ENCODE results near the gene GRAP2.
"Not testable (repeated sequence)": the region's sequence is repeated elsewhere in the genome, so short reads cannot be mapped to it uniquely, and the experiment has no call there.

Gene GRAP2

DNA sequence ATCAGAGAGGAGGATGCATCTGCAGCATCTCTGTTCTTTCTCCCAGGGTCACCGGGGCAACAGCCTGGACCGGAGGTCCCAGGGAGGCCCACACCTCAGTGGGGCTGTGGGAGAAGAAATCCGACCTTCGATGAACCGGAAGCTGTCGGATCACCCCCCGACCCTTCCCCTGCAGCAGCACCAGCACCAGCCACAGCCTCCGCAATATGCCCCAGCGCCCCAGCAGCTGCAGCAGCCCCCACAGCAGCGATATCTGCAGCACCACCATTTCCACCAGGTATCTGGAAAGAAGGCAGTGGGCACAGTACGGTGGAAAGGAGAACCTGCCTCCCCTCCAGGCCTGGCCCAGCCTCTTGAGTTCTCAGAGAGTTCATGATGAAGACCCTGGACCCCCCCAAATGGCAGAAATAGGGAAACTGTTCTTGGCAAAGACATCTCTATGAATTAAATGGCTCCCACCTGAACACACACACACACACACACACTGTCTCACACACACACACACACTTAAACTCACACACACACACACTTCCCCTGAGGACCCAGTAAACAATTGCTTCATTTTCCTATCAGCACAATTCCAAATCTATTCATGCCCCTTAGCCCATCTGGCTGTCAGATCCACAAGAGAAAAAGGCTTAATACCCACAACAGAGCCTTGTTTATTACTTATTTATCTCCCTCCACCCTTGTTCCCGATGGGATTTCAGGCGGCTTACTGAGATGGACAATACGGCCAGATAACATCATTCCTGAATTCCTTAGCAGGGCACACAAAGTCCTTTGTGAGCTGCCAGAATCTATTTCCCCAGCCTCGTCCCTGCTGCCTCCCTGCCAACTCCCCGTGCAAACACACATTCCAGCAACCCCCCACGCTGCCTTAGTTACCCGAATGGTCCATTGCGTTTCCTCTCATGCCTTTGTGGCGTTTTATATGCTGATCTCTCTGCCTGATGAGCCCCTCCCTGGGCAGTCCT is 67.4 kb downstream of the GRAP2 start:
- DNase-seq = no peak

DNA sequence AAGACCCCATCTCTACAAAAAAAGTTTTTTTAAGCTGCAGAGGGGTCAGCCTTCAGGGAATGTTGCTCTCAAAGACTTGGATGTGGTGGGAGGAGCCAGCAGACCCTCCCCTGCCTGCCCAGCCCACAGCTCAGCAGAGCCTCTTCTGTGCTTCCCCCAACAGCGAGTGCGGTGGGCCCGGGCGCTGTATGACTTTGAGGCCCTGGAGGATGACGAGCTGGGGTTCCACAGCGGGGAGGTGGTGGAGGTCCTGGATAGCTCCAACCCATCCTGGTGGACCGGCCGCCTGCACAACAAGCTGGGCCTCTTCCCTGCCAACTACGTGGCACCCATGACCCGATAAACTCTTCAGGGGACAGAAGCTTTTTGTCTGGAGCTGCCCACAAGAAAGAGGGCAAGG is 69.9 kb downstream of the GRAP2 start:
- DNase-seq = no peak

DNA sequence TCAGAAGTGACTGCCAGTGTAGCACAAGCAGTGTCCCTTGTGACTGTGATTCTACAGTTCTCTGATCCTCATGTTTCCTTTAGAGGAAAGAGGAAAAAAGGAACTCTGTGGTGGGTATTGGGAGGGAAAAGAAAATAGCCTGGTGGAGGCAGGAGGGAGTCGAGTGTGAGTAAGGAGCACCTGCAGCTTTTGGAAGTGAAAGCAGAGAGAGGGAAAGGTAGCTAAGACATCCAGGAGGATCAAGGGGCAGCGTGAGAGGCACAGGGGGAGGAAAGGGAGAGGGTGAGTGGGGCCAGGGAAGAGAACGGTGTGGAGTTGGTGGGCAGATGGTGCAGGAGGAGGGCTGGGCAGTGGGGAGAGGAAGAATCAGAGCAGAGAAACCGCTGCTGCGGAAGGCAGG is 71.8 kb downstream of the GRAP2 start:
- DNase-seq = no peak

DNA sequence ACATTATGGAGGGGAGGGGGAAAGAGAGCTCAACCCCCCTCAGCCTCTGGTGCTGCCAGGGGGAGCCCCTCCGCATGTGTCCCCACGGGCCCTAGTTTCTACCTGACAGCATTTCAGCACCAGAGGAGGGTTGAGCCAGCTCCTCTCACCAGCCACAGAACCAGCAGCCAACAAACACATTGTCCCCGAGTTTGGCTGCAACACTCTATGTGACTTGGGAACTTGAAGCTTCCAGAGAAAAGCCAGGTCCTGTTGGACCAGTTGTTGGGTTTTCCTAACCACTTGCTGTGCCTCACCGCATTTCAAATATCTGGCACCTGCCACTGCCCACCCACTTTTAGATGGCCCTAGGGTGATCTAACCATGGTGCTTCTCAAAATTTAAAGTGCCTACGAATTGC is 72.8 kb downstream of the GRAP2 start:
- DNase-seq = no peak

DNA sequence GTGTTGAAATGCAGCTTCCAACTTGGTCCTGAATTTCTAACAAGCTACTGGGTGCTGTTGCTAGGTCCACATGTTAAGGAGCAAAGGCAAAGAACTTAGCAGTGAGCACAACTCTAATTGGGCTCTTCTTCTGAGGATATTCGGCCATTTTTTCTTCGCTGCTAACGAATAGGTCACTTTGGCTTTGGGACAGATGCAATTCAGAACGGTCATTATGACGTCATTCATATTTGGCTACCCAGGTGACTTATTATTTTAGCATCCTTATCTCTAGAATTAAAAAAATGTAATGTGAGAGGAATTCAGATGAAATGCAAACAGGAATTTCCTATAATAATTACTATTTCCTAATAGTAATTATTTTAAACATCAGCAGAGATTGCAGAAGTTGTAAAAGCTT is 73.2 kb downstream of the GRAP2 start:
- no peak for DNase-seq

DNA sequence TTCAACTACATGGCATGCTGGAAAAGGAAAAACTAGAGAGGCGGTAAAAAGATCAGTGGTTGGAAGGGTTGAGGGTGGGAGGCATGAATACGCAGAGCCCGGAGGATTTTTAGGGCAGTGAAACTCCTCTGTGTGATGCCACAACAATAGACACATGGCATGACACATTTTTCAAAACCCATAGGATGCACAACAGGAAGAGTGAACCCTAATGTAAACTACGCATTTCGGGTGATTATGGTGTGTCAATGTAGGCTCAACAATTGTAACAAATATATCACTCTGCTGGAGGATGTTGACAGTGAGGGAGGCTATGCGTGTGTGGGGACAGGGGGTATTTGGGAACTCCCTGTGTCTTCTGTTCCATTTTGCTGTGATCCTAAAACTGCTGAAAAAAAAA is 78.2 kb downstream of the GRAP2 start:
- DNase-seq = no peak

DNA sequence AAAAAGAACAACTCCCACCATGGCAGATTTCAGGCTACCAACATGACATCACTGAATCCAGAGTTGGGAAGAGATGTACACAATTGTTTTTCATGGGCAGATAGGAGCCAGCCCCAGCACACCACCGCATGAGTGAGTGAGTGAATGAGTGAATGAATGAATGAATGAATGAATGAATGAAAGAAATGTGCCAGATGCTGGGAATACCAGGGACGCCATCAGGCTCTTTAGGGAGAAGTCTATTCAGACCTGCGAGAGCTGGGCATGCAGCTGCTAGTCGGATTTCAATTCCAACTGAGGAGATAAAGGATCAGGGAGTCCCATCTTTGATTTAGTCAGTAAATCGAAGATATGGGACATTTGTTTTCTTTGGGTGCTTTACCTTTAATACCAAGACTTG is 78.6 kb downstream of the GRAP2 start:
- DNase-seq = no peak

DNA sequence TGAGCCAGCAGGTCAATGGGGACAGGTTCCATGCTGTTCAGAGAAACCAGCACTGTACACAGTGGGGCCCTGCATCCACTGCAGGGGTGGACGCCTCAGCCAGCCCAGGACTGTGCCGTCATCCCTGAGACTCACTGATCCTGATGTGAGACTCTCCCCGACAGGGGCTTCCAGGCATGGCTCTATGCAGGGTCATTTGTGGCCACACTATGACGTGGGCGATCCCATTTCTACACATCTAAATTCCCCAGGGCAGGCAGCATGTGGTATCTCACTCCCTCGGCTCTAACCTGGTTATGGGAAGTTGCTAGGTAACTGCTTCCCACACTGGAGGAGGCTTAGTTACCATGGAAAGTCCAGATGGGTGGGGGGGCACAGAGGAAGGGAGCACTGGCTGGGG is 79.7 kb downstream of the GRAP2 start:
- DNase-seq = no peak

DNA sequence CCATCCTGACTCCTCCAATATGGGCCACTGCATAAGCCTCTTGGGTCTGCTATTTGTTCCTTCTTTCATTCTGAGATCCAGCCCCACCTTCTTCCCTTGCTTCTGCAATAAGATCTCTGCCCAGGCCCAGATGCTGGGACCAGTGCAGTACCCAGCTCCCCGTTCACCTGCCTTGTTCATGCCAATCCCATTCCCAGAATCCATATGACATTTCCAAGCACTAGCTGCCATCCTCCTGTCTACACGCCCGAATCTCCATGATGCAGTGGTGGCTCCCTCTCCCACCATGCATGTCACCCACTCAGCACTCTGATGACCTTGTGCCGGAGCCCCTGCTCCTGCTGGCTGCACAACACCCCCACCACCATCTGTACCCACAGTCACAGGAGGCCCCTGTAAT is 82.5 kb downstream of the GRAP2 start:
- no peak for DNase-seq

DNA sequence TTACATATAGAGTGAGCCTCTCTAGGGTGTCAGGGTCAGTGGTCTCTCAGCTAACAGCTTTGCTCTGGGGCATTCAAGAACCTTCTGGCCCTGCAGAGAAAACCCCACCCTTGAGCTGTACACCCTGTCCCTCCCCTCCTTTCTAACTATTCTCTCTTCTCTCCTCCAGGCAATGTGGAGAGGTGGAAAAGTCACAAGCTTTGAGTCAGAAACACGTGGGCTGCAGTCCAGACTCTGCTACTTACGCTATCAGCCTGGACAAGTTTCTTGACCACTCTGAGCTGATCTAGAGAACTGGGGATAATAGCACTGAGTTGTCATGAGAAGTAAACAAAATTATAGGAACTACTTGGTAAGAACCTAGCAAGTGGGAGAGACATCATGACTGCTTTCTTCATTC is 83.1 kb downstream of the GRAP2 start:
- DNase-seq = no peak

DNA sequence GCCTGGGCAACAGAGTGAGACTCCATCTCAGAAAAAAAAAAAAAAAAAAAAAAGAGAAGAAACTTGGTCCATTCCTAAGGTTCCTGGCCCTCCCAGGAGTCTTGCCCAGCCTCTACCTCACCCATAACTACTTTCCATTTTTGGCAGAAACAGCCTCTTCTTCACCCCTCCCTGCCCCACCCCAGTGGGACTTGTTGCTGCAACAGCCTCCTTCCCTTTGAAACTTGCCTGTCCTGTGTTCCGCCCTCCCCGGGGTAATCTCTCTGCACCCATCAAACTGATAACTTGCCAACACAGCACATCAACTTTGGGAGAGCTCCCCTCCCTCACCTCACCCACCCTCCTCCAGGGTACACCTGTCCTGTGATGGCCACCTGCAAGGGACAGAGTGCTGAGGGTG is 83.9 kb downstream of the GRAP2 start:
- DNase-seq = no peak

DNA sequence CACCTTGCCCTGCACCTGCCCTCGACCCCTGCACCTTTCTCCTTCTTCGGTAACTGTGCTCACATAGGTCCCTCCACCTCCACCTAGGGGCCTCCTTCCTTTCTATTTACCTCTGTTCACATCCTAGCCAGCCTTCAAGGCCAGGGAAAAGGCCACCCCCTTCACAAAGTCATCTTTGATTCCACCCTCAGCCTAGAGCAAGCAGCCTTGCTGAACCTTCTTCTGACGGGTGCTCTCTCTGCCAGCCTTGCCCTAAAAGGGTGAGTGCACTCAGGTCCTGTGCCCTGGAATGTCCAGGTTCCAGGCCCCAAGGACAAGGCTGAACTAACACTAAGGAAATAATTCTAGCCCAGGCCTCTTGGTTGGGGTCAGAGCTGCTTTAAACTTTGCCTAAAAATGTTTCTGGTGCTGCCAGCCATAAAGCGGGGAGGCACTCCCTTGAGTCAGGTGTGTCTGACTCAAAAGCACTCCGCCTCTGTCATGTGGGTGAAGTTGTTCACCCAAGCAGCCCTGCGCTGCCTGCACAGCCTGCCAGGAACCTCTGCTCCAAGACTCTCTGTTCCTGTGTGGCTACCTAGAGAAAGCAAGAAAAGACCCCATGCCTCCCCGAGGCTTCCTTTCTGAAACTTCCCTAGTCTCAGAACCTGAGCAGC is 84.6 kb downstream of the GRAP2 start:
- DNase-seq = no peak

DNA sequence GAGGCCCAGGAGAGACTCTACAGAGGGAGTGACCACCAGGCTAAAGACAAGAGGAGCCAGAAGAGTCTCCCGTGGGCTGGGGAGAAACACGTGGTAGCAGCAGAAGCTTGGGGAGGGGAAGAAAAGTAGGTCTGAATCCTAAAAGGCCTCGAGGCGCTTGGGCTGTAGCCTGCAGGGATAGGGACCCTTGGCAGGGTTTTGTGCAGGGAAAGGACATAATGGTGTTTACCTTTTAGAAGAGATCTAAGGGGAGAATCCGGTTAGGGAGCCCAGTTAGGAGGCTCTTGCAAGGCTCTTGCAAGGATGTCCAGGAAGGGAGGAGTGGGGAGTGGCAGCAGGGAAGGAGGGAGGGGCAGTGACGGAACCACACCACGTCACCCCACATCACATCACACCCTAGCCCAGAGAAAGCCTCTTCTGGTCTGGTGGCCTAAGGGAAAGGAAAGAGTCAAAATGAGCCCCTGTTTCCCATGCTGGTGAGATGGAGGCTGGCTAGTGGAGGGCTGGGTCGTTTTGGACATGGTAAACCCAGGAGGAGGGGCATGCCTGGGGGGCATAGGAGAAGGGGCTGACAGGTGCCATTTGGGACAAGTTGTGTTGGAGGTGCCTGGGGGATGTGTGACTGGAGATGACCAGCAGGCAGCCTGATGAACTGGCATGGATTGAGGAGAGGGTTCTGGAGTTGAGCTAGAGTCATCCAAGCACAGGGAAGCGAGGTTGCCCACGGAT is 87.7 kb downstream of the GRAP2 start:
- no peak for DNase-seq

DNA sequence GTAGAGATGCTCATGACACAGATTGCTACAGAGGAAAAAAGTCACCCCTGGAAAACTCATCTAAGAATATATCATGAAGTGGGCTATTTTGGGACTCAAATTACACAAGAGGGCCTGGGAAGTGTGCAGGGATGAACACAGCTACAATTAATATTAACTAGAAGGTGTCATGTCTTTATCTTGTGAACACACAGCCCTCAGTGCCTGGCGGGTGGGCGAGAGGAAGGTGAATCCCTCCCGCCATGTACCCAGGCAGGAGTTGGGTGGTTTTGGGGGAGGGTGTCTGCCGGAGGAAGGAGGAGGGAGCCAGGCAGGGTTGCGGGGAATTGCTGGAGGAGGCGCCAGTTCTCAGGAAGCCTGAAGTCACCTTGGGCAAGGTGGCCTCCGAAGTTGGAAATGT is 88.7 kb downstream of the GRAP2 start:
- no peak for DNase-seq

DNA sequence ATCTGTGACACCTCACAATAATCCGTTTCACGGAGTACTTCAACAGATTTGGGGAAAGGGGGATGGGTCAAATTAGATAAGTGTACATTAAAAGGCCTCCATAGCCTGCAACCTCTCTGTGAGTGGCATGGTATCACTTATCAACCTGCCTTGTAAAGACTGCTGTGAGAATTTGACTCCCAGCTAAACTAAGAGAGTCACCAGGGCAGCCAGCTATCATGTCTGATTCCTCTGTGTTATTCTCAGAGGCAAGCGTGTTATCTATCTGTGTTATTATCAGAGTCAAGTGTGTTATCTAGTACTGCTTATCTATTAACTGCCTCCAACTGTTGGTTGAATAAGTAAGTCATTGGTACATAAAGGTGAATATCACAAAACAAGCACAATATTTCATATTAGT is 89.8 kb downstream of the GRAP2 start:
- no peak for DNase-seq

DNA sequence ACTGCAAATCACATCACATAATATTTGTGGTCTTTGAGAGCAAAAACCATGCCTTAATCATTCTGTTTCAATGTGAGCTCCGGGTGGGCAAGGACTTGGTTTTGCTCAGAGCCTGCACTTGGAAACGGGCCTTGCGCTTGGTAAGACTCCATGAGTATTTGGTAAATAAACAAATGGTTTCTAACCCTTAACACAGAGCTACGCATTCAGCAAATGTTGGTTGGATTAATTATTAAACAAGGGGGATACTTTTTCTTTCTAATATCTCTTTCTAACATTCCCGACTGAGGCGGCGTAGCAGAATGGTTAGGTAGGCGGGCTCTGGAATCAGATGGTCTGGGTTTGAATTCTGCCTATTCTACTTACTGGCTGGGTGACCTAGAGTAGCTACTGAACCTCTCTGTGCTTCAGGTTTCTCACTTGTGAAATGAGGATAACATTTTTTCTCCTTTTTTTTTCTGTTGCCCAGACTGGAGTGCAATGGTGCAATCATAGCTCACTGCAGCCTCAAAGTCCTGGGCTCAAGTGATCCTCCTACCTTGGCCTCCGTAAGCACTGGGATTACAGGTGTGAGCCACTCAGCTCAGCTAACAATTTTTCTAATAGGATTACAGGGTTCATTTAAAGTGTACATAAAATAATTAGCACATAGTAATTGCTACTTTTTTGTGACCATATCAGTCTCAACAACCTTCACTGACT is 90.4 kb downstream of the GRAP2 start:
- DNase-seq = no peak

DNA sequence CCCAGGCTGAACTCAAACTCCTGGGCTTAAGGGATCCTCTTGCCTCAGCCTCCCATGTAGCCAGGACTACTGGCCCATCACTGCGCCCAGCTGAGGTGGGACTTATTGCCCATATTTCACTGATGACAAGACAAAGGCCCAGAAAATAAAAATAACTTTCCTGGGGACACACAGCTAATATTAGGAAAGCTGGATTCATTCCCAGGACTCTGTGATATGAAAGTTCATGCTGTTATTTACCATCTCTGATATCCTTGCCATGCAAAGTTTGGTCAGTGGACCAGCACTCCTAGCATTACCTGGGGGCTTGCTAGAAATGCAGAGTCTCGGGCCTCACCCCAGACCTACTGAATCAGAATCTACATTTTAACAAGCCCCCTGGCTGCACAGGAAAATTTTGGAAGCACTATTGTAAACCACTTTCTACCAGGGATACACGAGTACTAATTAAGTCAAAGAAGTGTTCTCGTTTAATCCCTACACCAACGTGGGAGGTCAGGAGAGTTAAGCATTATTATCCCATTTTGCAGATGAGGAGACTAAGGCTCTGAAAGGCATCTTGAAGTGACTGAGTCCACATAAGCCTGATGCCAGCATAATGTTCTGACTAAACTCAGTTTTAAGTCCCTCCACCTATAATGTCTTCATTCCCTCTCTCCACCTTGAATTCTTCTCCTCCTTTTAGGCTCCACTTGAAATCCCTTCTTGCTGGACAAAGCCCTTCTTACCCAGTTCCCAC is 91.4 kb downstream of the GRAP2 start:
- no peak for DNase-seq

DNA sequence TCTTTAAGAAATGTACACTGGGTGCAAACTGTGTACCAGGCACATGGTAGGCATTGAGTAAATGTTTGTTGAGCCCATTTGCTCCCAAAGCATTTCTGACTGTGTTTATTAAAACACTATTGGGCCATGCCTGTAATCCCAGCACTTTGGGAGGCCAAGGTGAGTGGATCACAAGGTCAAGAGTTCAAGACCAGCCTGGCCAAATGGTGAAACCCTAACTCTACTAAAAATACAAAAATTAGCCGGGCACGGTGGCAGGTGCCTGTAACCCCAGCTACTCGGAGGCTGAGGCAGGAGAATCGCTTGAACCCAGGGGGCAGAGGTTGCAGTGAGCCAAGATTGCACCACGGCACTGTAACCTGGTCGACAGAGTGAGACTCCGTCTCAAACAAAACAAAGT is 92.0 kb downstream of the GRAP2 start:
- not testable (repeated sequence) for DNase-seq

DNA sequence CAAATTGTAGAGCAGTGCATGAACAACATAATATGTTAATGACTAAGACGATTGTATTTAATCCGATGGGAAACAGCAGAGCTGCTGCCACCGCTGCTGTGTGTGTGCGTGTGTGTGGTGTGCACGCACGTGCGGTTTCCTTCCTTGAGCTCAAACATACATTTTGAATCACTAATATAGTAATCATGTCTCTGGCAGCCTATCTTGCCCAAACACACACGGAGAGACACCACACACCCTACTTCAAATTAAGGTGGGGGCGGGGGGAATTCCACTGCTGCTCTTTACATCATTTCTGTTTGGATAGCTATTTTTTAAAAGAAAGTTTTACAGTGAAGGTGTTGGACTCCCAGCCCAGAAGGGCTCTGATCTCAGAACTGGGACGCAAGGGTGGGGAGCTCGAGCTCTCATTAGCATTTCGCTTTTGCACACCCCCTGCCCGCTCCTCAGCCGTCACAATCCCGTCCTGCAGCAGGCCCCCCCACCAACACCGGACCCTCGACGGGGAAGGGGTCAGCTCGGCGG is 93.2 kb downstream of the GRAP2 start:
- peak; percentile 62 for DNase-seq

DNA sequence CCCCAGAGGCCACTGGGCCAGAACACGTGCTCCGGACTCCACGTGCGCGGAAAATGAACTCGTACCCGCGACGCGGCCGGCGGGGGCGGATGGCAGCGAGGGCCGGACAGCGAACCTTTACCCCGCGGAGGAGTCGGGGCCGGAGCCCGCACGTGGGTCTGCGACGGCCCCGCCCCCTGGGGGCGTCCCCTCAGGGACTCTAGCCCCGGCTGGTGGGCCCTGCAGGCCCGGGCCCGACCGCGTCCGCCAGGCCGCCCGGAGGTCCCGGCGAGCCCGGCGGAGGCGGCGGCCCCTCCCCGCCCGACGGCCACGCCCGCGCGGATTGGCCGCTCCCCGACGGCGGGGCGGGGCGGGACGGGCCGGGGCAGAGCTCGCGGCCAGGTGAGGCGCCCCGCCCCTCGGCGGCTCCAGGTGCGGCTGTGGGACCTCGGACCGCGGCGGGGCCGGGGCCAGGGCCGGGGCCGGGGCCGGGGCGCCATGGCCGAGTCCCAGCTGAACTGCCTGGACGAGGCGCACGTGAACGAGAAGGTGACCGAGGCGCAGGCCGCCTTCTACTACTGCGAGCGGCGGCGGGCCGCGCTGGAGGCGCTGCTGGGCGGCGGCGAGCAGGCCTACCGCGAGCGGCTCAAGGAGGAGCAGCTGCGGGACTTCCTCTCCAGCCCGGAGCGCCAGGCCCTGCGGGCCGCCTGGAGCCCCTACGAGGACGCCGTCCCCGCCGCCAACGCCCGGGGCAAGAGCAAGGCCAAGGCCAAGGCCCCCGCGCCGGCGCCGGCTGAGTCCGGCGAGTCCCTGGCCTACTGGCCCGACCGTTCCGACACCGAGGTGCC is 93.9 kb downstream of the GRAP2 start, which contains the start of gene FAM83F:
TSS of gene FAM83F (plus strand) at position 389 of the 827 bp plus-strand sequence. CDS start at position 478, 89 bp downstream.
- DNase-seq = peak; percentile 5
